HCT116 (cell line): ENCODE results near the gene RCC1. TPM values are rescaled to one million over a fixed set of nuclear protein-coding genes. Genes with fewer than 3 reads are reported as not detected.

Source experiments
- ATAC-seq: fragments of 200-7000 bp; cut with Tn5 transposase; 2 replicates; pipeline ENCODE4 v1.9.1; 2020; ENCODE audit warnings: mild to moderate bottlenecking, moderate library complexity
- BruUV-seq: library from RNA; stranded (reverse); fragments of 400-500 nt; replicated peaks from 2 replicates; lab custom pipeline; 2021; lab: Mats Ljungman, UMichigan
- CTCF ChIA-PET: fragments of 300-600 bp; sonication (Branson Sonifier 250); formaldehyde crosslinking; loops from one replicate; lab custom pipeline; 2021; ENCODE audit warnings: antibody characterized with exemption; lab: Charles Lee
- POLR2A ChIA-PET: fragments of 300-600, 350-600 bp; sonication (Branson Sonifier 250); formaldehyde crosslinking; loops from one replicate; lab custom pipeline; 2021; ENCODE audit warnings: antibody characterized with exemption; lab: Charles Lee
- RAD21 ChIA-PET, 2 experiments: fragments of 300-600 bp; sonication (Branson Sonifier 250); formaldehyde crosslinking; loops; one replicate each; lab custom pipeline; 2023; ENCODE audit warnings: low total read pairs in 2 of 2; ENCODE audit not compliant: uncharacterized antibody in 2 of 2, unreplicated experiment in 2 of 2, low non-redundant PET in 1 of 2; lab: Charles Lee
- DNase-seq: peaks from one replicate; pipeline ENCODE4 v3.0.0-alpha.2; 2010; ENCODE audit warnings: low read depth, low spot score
- H2AFZ ChIP-seq: fragments of 200-600 bp; shearing (Covaris generic), sonication (generic); 2 replicates; pipeline ENCODE4 v1.6.1; 2017; ENCODE audit warnings: low read depth, mixed run types, mixed read lengths, antibody characterized with exemption, low read length; ENCODE audit not compliant: poor library complexity, severe bottlenecking
- H3K27ac ChIP-seq: 2 replicates; pipeline ENCODE4 v1.5.1; 2012; ENCODE audit warnings: low read depth, low read length
- H3K27me3 ChIP-seq: fragments of 200-600 bp; sonication (generic); 2 replicates; pipeline ENCODE4 v1.6.1; 2016; ENCODE audit warnings: mixed run types, low read length, mixed read lengths; ENCODE audit not compliant: insufficient read depth
- H3K36me3 ChIP-seq, 2 experiments: fragments of 200-500 bp in 1 of 2; fragments of 200-600 bp in 1 of 2; sonication (Bioruptor generic) in 1 of 2; sonication (generic) in 1 of 2; 2 replicates each; pipeline versions ENCODE4 v1.5.1 to v1.6.1; 2014 to 2016; ENCODE audit warnings: low read length in 2 of 2, inconsistent platforms in 1 of 2, mixed read lengths in 1 of 2, mixed run types in 1 of 2; ENCODE audit not compliant: insufficient read depth in 2 of 2, control insufficient read depth in 1 of 2
- H3K4me1 ChIP-seq, 2 experiments: fragments of 200-600 bp in 1 of 2; sonication (generic) in 1 of 2; 2 replicates each; pipeline versions ENCODE4 v1.5.1 to v1.6.1; 2012 to 2017; ENCODE audit warnings: low read length in 2 of 2, inconsistent platforms in 1 of 2, mild to moderate bottlenecking in 1 of 2, mixed read lengths in 1 of 2, mixed run types in 1 of 2, moderate library complexity in 1 of 2; ENCODE audit not compliant: insufficient read depth in 2 of 2, control insufficient read depth in 1 of 2
- H3K4me2 ChIP-seq: fragments of 200-600 bp; sonication (generic); 2 replicates; pipeline ENCODE4 v1.6.1; 2017; ENCODE audit warnings: mixed run types, low read length, mixed read lengths
- H3K4me3 ChIP-seq, 2 experiments: fragments of 200-600 bp in 1 of 2; sonication (generic) in 1 of 2; replicated peaks in 1 of 2; 2 replicates each; pipeline ENCODE4 v1.5.1; 2011 to 2016; ENCODE audit warnings: low read length in 2 of 2, control low read depth in 1 of 2, low read depth in 1 of 2, mild to moderate bottlenecking in 1 of 2, mixed read lengths in 1 of 2, mixed run types in 1 of 2
- H3K79me2 ChIP-seq: fragments of 200-600 bp; sonication (generic); 2 replicates; pipeline ENCODE4 v1.6.1; 2017; ENCODE audit warnings: mild to moderate bottlenecking, mixed run types, low read length, moderate library complexity, mixed read lengths; ENCODE audit not compliant: insufficient read depth
- H3K9ac ChIP-seq: fragments of 200-600 bp; sonication (generic); 2 replicates; pipeline ENCODE4 v1.6.1; 2016; ENCODE audit warnings: low read length, mixed read lengths
- H3K9me2 ChIP-seq: fragments of 200-600 bp; sonication (generic), shearing (Covaris generic); 2 replicates; pipeline ENCODE4 v1.6.1; 2017; ENCODE audit warnings: mixed run types, mild to moderate bottlenecking, moderate library complexity; ENCODE audit not compliant: insufficient read depth
- H3K9me3 ChIP-seq, 2 experiments: fragments of 200-500 bp in 1 of 2; fragments of 200-600 bp in 1 of 2; sonication (Bioruptor generic) in 1 of 2; sonication (generic) in 1 of 2; 2 replicates each; pipeline ENCODE4 v1.6.1; 2014 to 2017; ENCODE audit warnings: low read length in 2 of 2, mixed read lengths in 2 of 2, inconsistent platforms in 1 of 2, low read depth in 1 of 2, mild to moderate bottlenecking in 1 of 2, mixed run types in 1 of 2, moderate library complexity in 1 of 2; ENCODE audit not compliant: control insufficient read depth in 1 of 2, insufficient read depth in 1 of 2
- H4K20me1 ChIP-seq: fragments of 200-600 bp; sonication (generic), shearing (Covaris generic); 2 replicates; pipeline ENCODE4 v1.6.1; 2017; ENCODE audit warnings: mixed run types, mild to moderate bottlenecking, moderate library complexity; ENCODE audit not compliant: insufficient read depth
- FOSL1 ChIP-seq: IDR thresholded peaks from 2 replicates; pipeline ENCODE4 v1.6.1; 2012; ENCODE audit warnings: low read depth
- POLR2AphosphoS5 ChIP-seq: IDR thresholded peaks from 2 replicates; pipeline ENCODE4 v1.6.1; 2011; ENCODE audit warnings: mild to moderate bottlenecking, low read depth, low read length, moderate library complexity
- SIN3A ChIP-seq: IDR thresholded peaks from 2 replicates; pipeline ENCODE4 v1.6.1; 2012; ENCODE audit warnings: low read depth
- TCF7L2 ChIP-seq: IDR thresholded peaks from 2 replicates; pipeline ENCODE4 v1.7.0; 2011; ENCODE audit warnings: borderline replicate concordance, inconsistent platforms; ENCODE audit not compliant: insufficient read depth, insufficient read length; ENCODE audit errors: extremely low read depth
- ZFX ChIP-seq: fragments of 450-650 bp; IDR thresholded peaks from 2 replicates; pipeline ENCODE4 v1.6.1; 2017
- intact Hi-C: fragments of 100-400 bp; cut with micrococcal nuclease; formaldehyde crosslinking; loops from 2 replicates; pipeline ENCODE4 v1.10.0; 2022
- total RNA-seq: library from RNA; stranded (reverse); gene quantifications from one replicate; pipeline ENCODE4 v1.2.1, GENCODE V29; 2021; ENCODE audit not compliant: unreplicated experiment
- TF ChIP-seq, protein P1 (sequence below): IDR thresholded peaks from 2 replicates; pipeline ENCODE4 v1.6.1; 2012

RCC1 gene
- total RNA-seq, 1 experiment from 2014 or later: 124 TPM

DNA sequence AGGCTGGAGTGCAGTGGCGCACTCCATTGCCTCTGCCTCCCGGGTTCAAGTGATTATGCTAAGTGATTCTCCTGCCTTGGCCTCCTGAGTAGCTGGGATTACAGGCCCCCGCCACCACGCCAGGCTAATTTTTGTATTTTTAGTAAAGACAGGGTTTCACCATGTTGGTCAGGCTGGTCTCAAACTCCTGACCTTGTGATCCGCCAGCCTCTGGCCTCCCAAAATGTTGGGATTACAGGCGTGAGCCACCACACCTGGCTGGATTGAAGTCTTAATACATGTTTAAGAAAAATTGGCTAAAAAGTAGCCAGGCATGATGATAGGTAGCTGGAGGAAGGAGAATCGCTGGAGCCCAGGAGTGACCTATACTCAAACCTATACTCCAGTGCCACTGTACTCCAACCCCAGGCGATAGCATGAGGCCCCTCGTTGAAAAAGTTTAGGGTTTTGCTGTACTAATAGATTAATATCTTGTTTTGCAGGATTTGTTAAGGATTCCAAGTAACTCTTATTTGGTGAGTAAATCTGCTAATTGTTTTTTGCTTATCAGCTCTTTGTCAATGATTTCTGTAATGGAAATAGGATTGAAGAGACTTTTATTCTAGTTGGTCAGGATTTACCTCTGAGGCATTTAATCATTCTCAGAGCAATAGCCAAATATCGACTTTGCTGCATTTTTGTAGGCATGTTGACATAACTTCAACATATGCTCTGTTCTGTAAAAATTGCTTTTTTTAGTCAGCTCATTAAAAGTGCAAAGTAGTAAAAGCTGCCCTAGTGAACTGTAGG is 2.0 kb downstream of the RCC1 start:
- Histone ChIP-seq H3K27ac (peak overlapping the region; percentile 97), H3K4me3 (peak overlapping the region; percentile 82 to 94), H4K20me1 (peaks cover 17% of the 10 kb centered on the region; the same call in 1 of the 2 replicates), H3K9me3 (no peaks in the 10 kb centered on the region), H3K9me2 (no peaks in the 10 kb centered on the region), H3K4me2 (peak overlapping the region; percentile 78), H3K27me3 (no peaks in the 10 kb centered on the region), H3K9ac (peak overlapping the region; percentile 87), H2AFZ (no peak overlapping the region), H3K36me3 (peaks cover 26 to 36% of the 10 kb centered on the region in 2 experiments), H3K79me2 (peaks cover 40% of the 10 kb centered on the region)
- ChIA-PET RAD21 (interaction anchor here in 1 of 2 experiments (0.7 kb wide), 1 partner anchor 152 kb away, joined by 5 read pairs; no protein-coding TSS in a partner anchor), POLR2A (interaction anchor here (0.8 to 5.8 kb wide), 11 partner anchors 21 to 272 kb away, joined by 3 to 48 read pairs (median 5); partner anchors contain the start of genes ATP5IF1, MED18, PHACTR4 and TAF12), CTCF (interaction anchor here (0.5 kb wide), 1 partner anchor 80 kb away, joined by 3 read pairs; no protein-coding TSS in a partner anchor)
- no peak for DNase-seq
- intact Hi-C loops: loop anchor here (5.0 kb wide), 2 partner anchors 229 to 261 kb away; partner anchors contain the start of gene YTHDF2
- no TSS peak for BruUV-seq
- TF ChIP-seq FOSL1 (no peak), SIN3A (no peak), POLR2AphosphoS5 (peak; percentile 67), ZFX (no peak), TCF7L2 (no peak)
- TF ChIP-seq, protein P1, sequence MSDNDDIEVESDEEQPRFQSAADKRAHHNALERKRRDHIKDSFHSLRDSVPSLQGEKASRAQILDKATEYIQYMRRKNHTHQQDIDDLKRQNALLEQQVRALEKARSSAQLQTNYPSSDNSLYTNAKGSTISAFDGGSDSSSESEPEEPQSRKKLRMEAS: no peak
- TF ChIP-seq, all 23 proteins: peak for 1
- ATAC-seq: no peak
- H3K4me1 ChIP-seq: peaks cover 23 to 72% of the 10 kb centered on the region in 2 experiments

DNA sequence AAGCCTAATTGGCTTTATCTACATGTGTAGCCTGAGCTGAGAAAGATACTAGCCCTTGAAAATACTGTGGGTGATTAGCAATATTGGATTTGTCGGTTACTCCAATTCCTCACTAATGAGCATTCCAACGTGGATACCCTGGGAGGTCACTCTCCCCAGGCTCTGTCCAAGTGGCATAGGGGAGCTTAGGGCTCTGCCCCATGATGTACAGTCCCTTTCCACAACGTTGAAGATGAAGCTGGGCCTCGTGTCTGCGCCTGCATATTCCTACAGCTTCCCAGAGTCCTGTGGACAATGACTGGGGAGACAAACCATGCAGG is 2.6 kb downstream of the RCC1 start:
- Histone ChIP-seq H3K9me3 (no peaks in the 10 kb centered on the region), H3K4me1 (peaks cover 23 to 72% of the 10 kb centered on the region in 2 experiments), H3K27me3 (no peaks in the 10 kb centered on the region), H3K4me2 (peak overlapping the region; percentile 78), H3K9ac (peak overlapping the region; percentile 87)
- RAD21 ChIA-PET: no interaction called here
- CTCF ChIA-PET: interaction anchor here (0.5 to 1.1 kb wide), 2 partner anchors 79 to 99 kb away, joined by 3 to 4 read pairs; no protein-coding TSS in a partner anchor
- no TSS peak for BruUV-seq
- TF ChIP-seq POLR2AphosphoS5 (peak; percentile 67), SIN3A (no peak)
- TF ChIP-seq, all 23 proteins: peak for 1
- DNase-seq (no peak), ATAC-seq (no peak)
- Histone ChIP-seq H3K4me3 (peak overlapping the region; percentile 82 to 94), H3K27ac (peak overlapping the region; percentile 97), H2AFZ (no peak overlapping the region), H3K79me2 (peaks cover 40% of the 10 kb centered on the region), H3K9me2 (no peaks in the 10 kb centered on the region), H3K36me3 (peaks cover 26 to 36% of the 10 kb centered on the region in 2 experiments), H4K20me1 (peaks cover 17% of the 10 kb centered on the region; the same call in 1 of the 2 replicates)
- intact Hi-C loops: loop anchor here (5.0 kb wide), 2 partner anchors 229 to 261 kb away; partner anchors contain the start of gene YTHDF2
- POLR2A ChIA-PET: interaction anchor here (0.8 to 5.8 kb wide), 12 partner anchors 21 to 273 kb away, joined by 3 to 48 read pairs (median 5); partner anchors contain the start of genes ATP5IF1 and TAF12
